AG09309 (cell line): ENCODE measurements around the gene EVX2.
A peak's percentile ranks its signal among the peaks of the same experiment; 100 is the strongest.

Experiments
- DNase-seq: peaks from one replicate; pipeline ENCODE4 v3.0.0-alpha.2; 2010; ENCODE audit warnings: low read depth
- H3K4me3 ChIP-seq: 2 replicates; pipeline ENCODE4 v1.5.1; 2011; ENCODE audit warnings: mild to moderate bottlenecking, low read depth, low read length, moderate library complexity; ENCODE audit not compliant: control insufficient read depth
- CTCF ChIP-seq: IDR thresholded peaks from 2 replicates; pipeline ENCODE4 v1.5.1; 2011; ENCODE audit warnings: mild to moderate bottlenecking, low read depth, low read length, inconsistent platforms; ENCODE audit not compliant: insufficient read depth, control insufficient read depth; ENCODE audit errors: missing control alignments

Gene EVX2

DNA sequence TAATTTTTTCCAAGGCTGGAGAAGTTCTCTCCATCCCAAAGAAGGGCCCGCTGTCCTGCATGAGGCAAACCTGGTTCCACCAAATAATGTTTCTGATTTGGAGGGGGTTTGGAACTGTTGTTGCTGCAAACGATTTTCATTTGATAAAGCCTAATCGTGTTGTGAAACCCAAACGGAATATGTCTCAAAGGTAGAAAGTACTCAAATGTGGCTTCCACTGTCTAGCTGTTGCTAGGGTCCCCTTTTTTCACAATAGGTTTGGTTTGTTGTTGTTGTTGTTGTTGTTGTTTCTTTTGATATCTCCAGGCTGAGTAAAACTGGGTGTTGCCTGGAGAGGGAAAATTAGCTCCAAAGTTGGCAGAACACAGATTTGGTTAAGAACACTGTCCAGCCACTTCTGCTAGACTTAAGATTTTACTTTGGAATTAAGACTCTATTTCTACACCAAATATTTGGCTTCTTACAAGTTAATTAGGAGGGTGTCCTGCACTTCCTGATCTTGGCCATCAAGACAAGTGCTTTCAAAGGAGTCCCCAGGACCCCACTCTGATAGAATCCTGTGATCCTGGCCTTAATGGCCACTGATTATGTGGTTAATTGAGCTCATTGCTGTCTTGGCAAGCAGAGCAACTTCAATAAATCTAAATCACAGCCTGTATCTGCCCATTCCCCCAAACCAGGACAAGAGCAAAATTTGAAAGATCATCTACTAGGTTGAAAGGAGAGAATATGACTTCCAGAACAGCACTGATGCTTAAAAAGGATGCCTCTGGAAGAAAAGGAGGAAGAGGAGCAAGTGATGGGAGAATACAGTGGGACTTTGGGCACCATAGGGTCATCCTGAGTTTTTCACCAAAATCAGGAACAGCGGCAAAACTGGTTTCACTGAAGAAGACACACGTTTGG is 5.4 kb upstream of the EVX2 start:
- DNase-seq = no peak
- H3K4me3 ChIP-seq = no peak overlapping the region

GRCh38 chr2:176088048-176088936 is 4.5 kb upstream of the EVX2 start:
- TF ChIP-seq CTCF = peak; percentile 85
- H3K4me3 ChIP-seq = peak overlapping the region; percentile 43
- DNase-seq = no peak

More for the DNA sequence above, 5.4 kb upstream of the EVX2 start:
- TF ChIP-seq CTCF = no peak

DNA sequence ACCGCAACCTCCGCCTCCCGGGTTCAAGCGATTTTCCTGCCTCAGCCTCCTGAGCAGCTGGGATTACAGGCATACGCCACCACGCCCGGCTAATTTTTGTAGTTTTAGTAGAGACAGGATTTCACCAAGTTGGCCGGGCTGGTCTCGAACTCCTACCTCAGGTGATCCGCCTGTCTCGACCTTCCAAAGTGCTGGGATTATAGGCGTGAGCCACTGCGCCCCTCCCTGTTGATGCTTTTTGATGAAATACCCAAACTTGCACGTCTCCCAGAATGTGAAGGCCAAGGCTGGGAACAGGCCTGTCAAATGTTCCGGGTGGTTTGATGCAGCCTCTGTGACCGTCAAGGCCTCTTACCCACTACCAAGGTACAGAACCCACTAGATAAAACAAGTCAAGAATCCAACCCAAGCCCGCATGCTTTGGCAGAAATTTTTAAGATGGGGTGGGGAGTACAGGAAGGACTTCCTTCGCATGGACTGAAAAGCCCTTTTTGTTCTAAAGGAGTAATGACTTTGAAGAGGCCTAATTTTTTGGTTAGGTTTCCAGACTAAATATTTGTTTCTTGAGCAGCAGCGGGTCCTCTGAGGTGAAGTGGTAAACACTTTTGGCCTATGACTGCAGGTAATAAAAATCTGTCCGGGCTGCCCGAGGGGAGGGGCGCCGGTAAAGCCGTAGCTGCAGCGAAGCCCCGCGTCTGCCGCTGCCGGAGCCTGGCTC is 3.7 kb upstream of the EVX2 start:
- TF ChIP-seq CTCF = no peak
- no peak for DNase-seq
- H3K4me3 ChIP-seq = no peak overlapping the region; the same call in 1 of the 2 replicates

DNA sequence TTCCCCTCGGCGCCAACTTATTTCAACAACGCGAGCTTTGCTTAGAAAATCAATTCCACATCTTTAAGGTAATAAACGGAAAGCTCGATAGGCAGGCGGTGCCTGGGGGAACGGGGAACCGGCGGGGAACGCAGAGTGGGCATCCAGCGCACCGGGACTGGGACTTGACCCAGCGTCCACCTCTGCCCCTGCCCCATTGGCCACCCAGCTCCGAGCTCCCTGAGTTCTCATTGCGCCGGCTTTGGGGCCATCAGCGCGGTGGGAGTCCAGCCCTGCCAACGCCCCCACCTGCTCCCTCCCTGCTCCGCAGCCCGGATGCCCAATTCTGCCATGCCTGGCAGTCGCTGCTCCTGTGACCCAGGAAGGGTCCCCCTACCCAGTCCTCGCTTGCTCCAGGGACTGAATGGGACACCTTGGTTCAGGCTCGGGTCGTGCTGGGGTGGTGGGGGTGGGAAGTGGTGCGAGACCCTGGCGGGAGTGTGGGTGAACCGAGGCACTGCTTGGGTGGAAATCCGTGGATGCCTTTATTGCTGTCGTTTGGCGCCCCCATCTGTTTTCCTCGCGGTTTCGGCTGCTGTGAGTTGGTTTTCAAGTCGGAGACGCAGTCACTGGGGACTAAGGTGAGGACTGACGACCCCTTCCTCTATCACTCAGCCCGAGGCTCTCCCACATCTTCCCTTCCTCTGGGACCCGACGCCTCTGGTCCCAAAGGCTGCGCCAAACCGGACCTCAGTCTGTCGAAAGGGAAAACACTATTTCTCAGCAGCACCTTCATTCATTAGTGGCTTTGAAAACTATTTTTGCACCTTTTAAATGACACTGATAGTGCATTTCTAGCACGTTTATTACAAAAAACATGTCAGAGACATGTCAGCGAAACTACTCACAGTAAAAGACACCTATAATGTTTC is 2.4 kb upstream of the EVX2 start:
- no peak for DNase-seq

GRCh38 chr2:176085120-176085788 is 1.5 kb upstream of the EVX2 start:
- no peak for TF ChIP-seq CTCF
- no peak overlapping the region for H3K4me3 ChIP-seq
- no peak for DNase-seq

More for the DNA sequence above, 2.4 kb upstream of the EVX2 start:
- peak; percentile 68 for TF ChIP-seq CTCF
- H3K4me3 ChIP-seq = peak overlapping the region; percentile 14
